BE2C (cell line): ENCODE data around the gene HYCC1.

Experiments
- DNase-seq: peaks from one replicate; pipeline ENCODE4 v3.0.0-alpha.2; 2020
- H3K27me3 ChIP-seq: fragments of 250-450 bp; sonication (Bioruptor Pico); 2 replicates; pipeline ENCODE4 v1.5.1; 2020; ENCODE audit warnings: mild to moderate bottlenecking
- H3K36me3 ChIP-seq: fragments of 250-450 bp; sonication (Bioruptor Pico); 2 replicates; pipeline ENCODE4 v1.5.1; 2020; ENCODE audit warnings: mild to moderate bottlenecking
- H3K4me1 ChIP-seq: fragments of 250-450 bp; sonication (Bioruptor Pico); 2 replicates; pipeline ENCODE4 v1.5.1; 2020
- H3K4me3 ChIP-seq: 2 replicates; pipeline ENCODE4 v1.5.1; 2011; ENCODE audit warnings: low read depth, low read length
- H3K9me3 ChIP-seq: fragments of 250-450 bp; sonication (Bioruptor Pico); 2 replicates; pipeline ENCODE4 v1.5.1; 2020
- TF ChIP-seq, protein P1 (sequence below): IDR thresholded peaks from 2 replicates; pipeline ENCODE4 v1.5.1; 2012; ENCODE audit warnings: mild to moderate bottlenecking, low read depth, low read length

The HYCC1 gene

DNA sequence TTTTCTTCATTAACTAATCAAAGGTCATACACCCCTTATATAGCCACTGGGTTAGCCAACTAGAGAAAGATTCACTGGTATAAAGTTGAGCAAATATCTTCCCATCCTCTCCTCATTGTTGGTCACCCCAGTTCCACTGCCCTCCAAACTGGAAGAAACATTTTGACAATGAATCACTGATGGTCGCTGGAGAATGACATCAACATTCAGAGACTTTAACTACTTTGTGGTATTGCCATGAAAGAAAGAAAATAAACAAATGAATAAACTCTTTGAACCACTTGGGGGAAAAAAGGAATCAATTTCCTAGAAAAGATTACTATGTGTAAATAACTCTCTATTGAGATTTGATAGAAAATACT lies 23.4 kb downstream of the HYCC1 start:
- TF ChIP-seq, protein P1, sequence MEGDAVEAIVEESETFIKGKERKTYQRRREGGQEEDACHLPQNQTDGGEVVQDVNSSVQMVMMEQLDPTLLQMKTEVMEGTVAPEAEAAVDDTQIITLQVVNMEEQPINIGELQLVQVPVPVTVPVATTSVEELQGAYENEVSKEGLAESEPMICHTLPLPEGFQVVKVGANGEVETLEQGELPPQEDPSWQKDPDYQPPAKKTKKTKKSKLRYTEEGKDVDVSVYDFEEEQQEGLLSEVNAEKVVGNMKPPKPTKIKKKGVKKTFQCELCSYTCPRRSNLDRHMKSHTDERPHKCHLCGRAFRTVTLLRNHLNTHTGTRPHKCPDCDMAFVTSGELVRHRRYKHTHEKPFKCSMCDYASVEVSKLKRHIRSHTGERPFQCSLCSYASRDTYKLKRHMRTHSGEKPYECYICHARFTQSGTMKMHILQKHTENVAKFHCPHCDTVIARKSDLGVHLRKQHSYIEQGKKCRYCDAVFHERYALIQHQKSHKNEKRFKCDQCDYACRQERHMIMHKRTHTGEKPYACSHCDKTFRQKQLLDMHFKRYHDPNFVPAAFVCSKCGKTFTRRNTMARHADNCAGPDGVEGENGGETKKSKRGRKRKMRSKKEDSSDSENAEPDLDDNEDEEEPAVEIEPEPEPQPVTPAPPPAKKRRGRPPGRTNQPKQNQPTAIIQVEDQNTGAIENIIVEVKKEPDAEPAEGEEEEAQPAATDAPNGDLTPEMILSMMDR = no peak
- Histone ChIP-seq H3K4me3 (no peak overlapping the region), H3K9me3 (no peaks in the 10 kb centered on the region), H3K27me3 (peaks cover 18% of the 10 kb centered on the region), H3K4me1 (no peaks in the 10 kb centered on the region), H3K36me3 (no peaks in the 10 kb centered on the region)
- DNase-seq = no peak

DNA sequence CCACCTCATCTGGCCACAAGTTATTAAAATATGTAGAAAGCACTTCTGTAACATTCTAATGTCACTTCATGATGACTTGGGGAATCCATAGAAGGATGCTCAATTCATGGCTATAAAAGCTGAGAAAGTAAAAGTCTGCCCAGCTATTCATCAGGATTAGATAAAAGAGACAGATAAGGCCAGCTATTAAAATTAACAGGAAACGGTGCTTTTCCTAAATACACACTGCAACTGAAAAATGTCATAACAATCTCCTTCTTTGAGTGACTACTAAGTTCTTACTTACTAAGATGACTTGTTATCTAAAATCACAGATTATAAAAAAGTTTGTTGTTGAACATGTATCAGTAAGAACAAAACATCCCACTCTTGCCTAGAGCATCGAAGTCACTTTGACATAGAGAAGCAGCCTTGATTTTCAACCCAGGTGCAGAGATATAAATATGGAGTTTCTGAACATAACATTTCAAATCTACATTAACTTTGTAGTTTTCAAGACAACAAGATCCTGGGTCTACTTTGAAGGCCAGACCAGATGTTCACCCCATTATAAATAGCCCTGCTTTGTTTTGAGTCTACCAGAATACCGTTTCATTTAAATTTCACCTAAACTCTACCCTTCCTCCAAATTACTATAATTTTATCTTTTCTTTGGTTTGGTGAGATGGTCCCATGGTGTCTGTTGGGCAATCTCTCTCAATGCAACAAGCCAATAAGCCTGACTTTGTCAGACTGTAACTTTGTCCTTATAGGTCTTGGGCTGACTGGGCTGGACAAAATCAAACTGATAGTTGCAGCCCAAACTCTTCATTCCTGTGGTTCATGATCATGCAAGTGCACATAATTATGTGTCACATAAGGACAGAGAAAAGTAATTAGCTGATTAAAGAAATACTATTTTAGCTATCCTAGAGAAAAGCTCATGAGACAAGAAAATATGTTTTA lies 24.0 kb downstream of the HYCC1 start:
- TF ChIP-seq, protein P1 = no peak
- Histone ChIP-seq H3K27me3 (peaks cover 21% of the 10 kb centered on the region), H3K9me3 (no peaks in the 10 kb centered on the region), H3K4me3 (no peak overlapping the region), H3K4me1 (no peaks in the 10 kb centered on the region), H3K36me3 (no peaks in the 10 kb centered on the region)
- no peak for DNase-seq

DNA sequence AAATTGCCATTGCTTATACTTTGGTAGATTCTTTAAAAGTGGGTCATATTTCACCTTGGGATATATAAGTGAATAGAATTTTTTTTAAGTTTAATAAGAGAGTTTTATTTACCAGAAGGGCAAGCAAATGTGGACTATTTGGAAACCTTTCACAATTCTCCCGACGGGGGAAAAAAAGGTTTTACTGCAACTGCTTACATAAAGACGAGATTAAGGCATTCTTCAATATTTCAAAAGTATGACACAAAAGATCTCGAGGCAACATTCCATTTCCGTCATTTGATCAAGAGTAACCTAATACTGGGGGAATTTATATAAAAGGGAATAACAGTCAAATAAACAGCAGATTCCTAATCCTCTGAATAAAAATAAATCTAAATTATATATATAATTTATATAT lies 28.5 kb downstream of the HYCC1 start:
- peaks cover 40% of the 10 kb centered on the region for H3K27me3 ChIP-seq
- TF ChIP-seq, protein P1 = no peak
- H3K36me3 ChIP-seq = no peaks in the 10 kb centered on the region
- no peaks in the 10 kb centered on the region for H3K4me1 ChIP-seq
- DNase-seq = no peak
- H3K9me3 ChIP-seq = no peaks in the 10 kb centered on the region
- no peak overlapping the region for H3K4me3 ChIP-seq

DNA sequence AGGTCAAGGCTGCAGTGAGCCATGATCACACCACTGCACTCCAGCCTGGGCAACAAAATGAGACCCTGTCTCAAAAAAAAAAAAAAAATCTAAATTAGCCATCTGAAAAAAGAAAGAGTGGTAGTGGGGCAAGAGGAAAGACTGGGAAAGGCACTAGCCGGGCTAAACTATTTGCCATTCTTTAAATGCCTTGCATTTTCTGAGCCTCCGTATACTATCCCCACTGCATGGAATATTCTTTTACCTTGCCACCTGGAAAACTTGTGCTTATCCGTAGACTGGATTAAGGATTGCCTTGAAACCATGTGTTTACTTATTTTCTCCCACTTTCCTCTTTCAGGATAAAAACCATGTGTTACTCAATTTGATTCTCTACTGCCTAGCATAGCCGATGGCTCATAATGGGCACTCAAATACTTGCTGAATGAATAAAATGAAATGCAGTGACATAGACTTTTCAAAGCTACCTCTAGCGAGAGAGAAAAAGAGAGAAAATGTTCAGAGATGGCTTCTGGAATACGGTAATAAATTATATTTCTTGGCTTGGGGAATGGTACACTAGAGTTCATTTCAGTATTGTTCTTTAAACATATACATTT lies 30.6 kb downstream of the HYCC1 start:
- TF ChIP-seq, protein P1 = no peak
- Histone ChIP-seq H3K4me1 (no peaks in the 10 kb centered on the region), H3K27me3 (peaks cover 40% of the 10 kb centered on the region), H3K9me3 (no peaks in the 10 kb centered on the region), H3K4me3 (no peak overlapping the region), H3K36me3 (no peaks in the 10 kb centered on the region)
- no peak for DNase-seq

DNA sequence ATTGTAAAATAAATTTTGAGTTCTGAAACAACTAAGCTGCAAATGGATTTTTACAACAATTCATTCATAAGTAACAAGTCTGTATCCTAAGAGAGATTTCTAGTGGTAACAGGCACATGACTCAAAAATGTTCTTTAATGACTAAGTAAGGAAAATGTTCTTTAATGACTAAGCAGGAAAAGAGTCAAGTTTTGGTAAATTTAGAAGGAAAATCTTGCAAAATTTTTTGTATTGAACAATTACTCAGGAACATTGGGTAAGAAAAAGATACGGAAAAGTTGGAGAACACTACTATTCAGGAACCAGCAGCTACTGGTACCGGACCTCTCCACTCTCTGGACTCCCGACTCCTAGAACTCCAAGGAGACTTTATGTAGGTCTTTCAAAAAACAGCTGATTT lies 33.5 kb downstream of the HYCC1 start:
- Histone ChIP-seq H3K9me3 (no peaks in the 10 kb centered on the region), H3K36me3 (no peaks in the 10 kb centered on the region), H3K27me3 (peaks cover 33% of the 10 kb centered on the region), H3K4me1 (no peaks in the 10 kb centered on the region), H3K4me3 (no peak overlapping the region)
- no peak for DNase-seq
- TF ChIP-seq, protein P1 = no peak

DNA sequence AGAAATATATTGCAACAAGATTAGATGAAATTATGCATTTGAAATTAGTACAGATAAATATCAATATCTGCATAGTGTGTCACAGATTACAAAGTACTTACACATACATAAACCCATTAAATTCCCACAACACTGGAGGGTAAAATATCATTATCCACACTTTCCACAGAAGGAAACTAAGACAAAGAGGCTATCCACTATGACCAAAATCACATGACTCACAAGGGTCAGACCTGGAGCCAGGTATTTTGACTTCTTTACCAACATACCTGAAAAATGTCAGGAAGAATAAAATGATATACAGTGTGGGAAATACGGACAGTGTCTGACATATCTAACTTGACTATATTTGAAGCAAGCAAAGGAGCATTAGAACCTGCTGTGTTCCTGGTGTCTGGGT lies 34.1 kb downstream of the HYCC1 start:
- peaks cover 28% of the 10 kb centered on the region for H3K27me3 ChIP-seq
- TF ChIP-seq, protein P1 = no peak
- no peaks in the 10 kb centered on the region for H3K4me1 ChIP-seq
- H3K36me3 ChIP-seq = no peaks in the 10 kb centered on the region
- H3K9me3 ChIP-seq = no peaks in the 10 kb centered on the region
- H3K4me3 ChIP-seq = no peak overlapping the region
- DNase-seq = no peak
